Activated CD8-positive, alpha-beta T cell treated with anti-CD3 and anti-CD28 coated beads for 36 hours (primary cell): ENCODE data around the gene SARS1. TPM values are rescaled to one million over a fixed set of nuclear protein-coding genes. Genes with fewer than 3 reads are reported as not detected.

Source experiments
- total RNA-seq, 2 experiments: library from RNA; stranded (reverse); gene quantifications; one replicate each; pipeline ENCODE4 v1.2.3, GENCODE V29; 2021

SARS1 gene
- total RNA-seq, 2 experiments from 2014 or later, result 226 to 228 TPM

Other genes starting within 250 kb of the SARS1 start
- gene WDR47, start 171.8 kb upstream of the SARS1 start, total RNA-seq, result 1 to 10 TPM; 7.2 to 8.4 TPM
- gene TAF13, start 137.9 kb upstream of the SARS1 start, total RNA-seq, result 10 to 100 TPM; 18.5 to 19.0 TPM
- 10 to 100 TPM; 21.8 to 23.4 TPM for gene TMEM167B, start 123.2 kb upstream of the SARS1 start, total RNA-seq
- gene ELAPOR1, start 99.8 kb upstream of the SARS1 start, total RNA-seq, result 1 to 10 TPM; 4.7 to 7.0 TPM
- 1 to 10 TPM; 2.7 to 3.1 TPM for gene CELSR2, start 35.6 kb downstream of the SARS1 start, total RNA-seq
- gene PSRC1, start 69.2 kb downstream of the SARS1 start, total RNA-seq, result 10 to 100 TPM; 12.9 to 14.0 TPM
- not detected for gene MYBPHL, start 93.1 kb downstream of the SARS1 start, total RNA-seq
- gene SORT1, start 184.0 kb downstream of the SARS1 start, total RNA-seq, result 1 to 10 TPM; 2.5 to 3.2 TPM
- 100 to 1,000 TPM; 192 to 210 TPM for gene PSMA5, start 212.5 kb downstream of the SARS1 start, total RNA-seq